ENCODE measurements around the gene LRRC57.

DNA sequence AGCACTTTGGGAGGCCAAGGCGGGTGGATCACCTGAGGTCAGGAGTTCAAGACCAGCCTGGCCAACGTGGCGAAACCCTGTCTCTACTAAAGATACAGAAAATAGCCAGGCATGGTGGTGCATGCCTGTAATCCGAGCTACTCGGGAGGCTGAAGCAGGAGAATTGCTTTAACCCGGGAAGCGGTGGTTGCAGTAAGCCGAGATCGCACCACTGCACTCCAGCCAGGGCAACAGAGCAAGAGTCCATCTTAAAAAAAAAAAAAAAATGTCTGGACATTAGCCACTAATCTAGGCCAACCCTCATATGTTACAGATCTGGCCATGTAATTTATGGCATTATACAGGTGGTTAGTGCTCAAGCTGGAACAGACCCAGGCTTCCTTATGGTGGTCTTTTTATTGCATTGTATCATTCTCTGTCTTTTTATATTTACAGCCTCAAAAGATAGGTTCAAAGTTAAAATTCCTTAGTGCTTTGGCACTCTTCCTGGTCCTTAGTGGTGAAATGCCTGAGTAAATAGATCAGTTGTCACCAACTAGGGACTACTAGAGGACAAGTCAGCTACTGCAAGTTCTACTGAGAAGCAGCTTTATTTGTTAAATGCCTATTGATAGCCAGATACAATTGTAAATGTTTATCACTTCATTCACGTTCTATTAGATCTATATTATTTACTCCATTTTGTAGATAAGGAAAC lies 42.8 kb upstream of the LRRC57 start:
- TF ChIP-seq CEBPB (IDR thresholded peaks at IDR 0.05) (no peak), EP300 (IDR thresholded peaks at IDR 0.05; ENCODE audit: borderline replicate concordance) (no peak), TAF1 (IDR thresholded peaks at IDR 0.05; ENCODE audit: low read depth) (no peak), CREB1 (IDR thresholded peaks at IDR 0.05; ENCODE audit: low read depth) (no peak), RAD21 (IDR thresholded peaks at IDR 0.05; ENCODE audit: low read depth) (0 out of 2 replicates have a peak, but pooled peaks have one; percentile 11), TEAD4 (IDR thresholded peaks at IDR 0.05) (no peak), YY1 (IDR thresholded peaks at IDR 0.05; ENCODE audit: low read depth) (no peak), FOXM1 (IDR thresholded peaks at IDR 0.05; ENCODE audit: borderline replicate concordance, low read depth) (no peak), EGR1 (IDR thresholded peaks at IDR 0.05) (no peak), TCF12 (IDR thresholded peaks at IDR 0.05; ENCODE audit: low read depth) (no peak)
- TF ChIP-seq, protein P1, sequence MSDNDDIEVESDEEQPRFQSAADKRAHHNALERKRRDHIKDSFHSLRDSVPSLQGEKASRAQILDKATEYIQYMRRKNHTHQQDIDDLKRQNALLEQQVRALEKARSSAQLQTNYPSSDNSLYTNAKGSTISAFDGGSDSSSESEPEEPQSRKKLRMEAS (IDR thresholded peaks at IDR 0.05), result no peak
- TF ChIP-seq, protein P2, sequence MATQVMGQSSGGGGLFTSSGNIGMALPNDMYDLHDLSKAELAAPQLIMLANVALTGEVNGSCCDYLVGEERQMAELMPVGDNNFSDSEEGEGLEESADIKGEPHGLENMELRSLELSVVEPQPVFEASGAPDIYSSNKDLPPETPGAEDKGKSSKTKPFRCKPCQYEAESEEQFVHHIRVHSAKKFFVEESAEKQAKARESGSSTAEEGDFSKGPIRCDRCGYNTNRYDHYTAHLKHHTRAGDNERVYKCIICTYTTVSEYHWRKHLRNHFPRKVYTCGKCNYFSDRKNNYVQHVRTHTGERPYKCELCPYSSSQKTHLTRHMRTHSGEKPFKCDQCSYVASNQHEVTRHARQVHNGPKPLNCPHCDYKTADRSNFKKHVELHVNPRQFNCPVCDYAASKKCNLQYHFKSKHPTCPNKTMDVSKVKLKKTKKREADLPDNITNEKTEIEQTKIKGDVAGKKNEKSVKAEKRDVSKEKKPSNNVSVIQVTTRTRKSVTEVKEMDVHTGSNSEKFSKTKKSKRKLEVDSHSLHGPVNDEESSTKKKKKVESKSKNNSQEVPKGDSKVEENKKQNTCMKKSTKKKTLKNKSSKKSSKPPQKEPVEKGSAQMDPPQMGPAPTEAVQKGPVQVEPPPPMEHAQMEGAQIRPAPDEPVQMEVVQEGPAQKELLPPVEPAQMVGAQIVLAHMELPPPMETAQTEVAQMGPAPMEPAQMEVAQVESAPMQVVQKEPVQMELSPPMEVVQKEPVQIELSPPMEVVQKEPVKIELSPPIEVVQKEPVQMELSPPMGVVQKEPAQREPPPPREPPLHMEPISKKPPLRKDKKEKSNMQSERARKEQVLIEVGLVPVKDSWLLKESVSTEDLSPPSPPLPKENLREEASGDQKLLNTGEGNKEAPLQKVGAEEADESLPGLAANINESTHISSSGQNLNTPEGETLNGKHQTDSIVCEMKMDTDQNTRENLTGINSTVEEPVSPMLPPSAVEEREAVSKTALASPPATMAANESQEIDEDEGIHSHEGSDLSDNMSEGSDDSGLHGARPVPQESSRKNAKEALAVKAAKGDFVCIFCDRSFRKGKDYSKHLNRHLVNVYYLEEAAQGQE (IDR thresholded peaks at IDR 0.05; ENCODE audit: low read depth), result no peak

Measured in Ishikawa (cell line).